ENCODE results near the gene SLC38A3.

- TF ChIP-seq KLF16 (IDR thresholded peaks at IDR 0.05): no peak
- no peak for TF ChIP-seq NBN (IDR thresholded peaks at IDR 0.05; ENCODE audit: low read depth)
- no peak for TF ChIP-seq ZC3H11A (IDR thresholded peaks at IDR 0.05; ENCODE audit: low read depth, low read length)
- TF ChIP-seq EGR1 (conservative IDR thresholded peaks at IDR 0.05): no peak
- no peak for TF ChIP-seq ZNF282 (CRISPR knock-in tag; IDR thresholded peaks at IDR 0.05)
- TF ChIP-seq POLR2A (conservative IDR thresholded peaks at IDR 0.05): no peak
- no peak for TF ChIP-seq ATF3 (IDR thresholded peaks at IDR 0.05)
- no peak for TF ChIP-seq ATF3 (CRISPR knock-in tag; conservative IDR thresholded peaks at IDR 0.05)
- TF ChIP-seq UBTF (IDR thresholded peaks at IDR 0.05; ENCODE audit: borderline replicate concordance in 1 of 2, low read depth in 2 of 2, low read length in 2 of 2): no peak
- TF ChIP-seq FOXK2 (conservative IDR thresholded peaks at IDR 0.05 in 1 of 2, IDR thresholded peaks at IDR 0.05 in 1 of 2; ENCODE audit: low read depth in 2 of 2): no peak
- TF ChIP-seq CHCHD3 (CRISPR knock-in tag; IDR thresholded peaks at IDR 0.05): no peak
- no peak for TF ChIP-seq GTF2A2 (tag; IDR thresholded peaks at IDR 0.05)
- no peak for TF ChIP-seq USF2 (CRISPR knock-in tag; IDR thresholded peaks at IDR 0.05)
- no peak for TF ChIP-seq ZBTB26 (CRISPR knock-in tag; IDR thresholded peaks at IDR 0.05)
- TF ChIP-seq REST (IDR thresholded peaks at IDR 0.05; ENCODE audit: borderline replicate concordance): no peak
- TF ChIP-seq REST (CRISPR knock-in tag; IDR thresholded peaks at IDR 0.05; ENCODE audit: low read depth): no peak
Measured at GRCh38 chr3:50269977-50270413, 64.9 kb downstream of the SLC38A3 start.

Data from K562 (cell line).